ENCODE data around the gene SDK1.

DNA sequence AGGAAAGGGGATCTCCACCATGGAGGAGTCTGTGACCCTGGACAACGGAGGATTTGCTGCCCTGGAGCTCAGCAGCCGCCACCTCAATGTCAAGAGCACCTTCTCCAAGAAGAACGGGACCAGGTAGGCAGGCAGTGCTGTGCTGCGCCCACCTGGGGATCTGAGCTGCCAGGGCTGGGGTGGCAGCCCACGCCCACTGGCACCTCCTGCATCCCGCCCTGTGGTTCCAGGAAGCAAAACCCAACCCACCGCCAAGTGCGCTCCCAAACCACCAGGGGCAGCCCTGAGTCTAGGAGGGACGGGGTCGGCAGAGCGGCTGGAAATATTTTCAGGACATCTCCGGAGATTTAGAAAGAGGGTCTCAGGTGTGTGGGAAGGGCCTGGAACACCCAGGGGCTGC, 940.7 kb downstream of the SDK1 start:
- TF ChIP-seq CTCF (IDR thresholded peaks at IDR 0.05 in 4 of 5, conservative IDR thresholded peaks at IDR 0.05 in 1 of 5) (no peak), POLR2A (IDR thresholded peaks at IDR 0.05) (no peak)
